K562 (cell line): ENCODE measurements around the gene TBC1D5. TPM values are rescaled to one million over a fixed set of nuclear protein-coding genes. Genes with fewer than 3 reads are reported as not detected.

Source experiments
- ATAC-seq: fragments of 200-7000 bp; cut with Tn5 transposase; 3 replicates; pipeline ENCODE4 v1.9.1; 2020; ENCODE audit warnings: moderate library complexity
- BruUV-seq: library from RNA; stranded (reverse); fragments of 400-500 nt; replicated peaks from 2 replicates; lab custom pipeline; 2021; lab: Mats Ljungman, UMichigan
- CTCF ChIA-PET: fragments of 300-600 bp; formaldehyde crosslinking; extraction: SDS; loops from one replicate; lab custom pipeline; 2021; ENCODE audit warnings: low intra/inter-chr PET ratio; lab: Yijun Ruan, JAX
- POLR2A ChIA-PET: fragments of 300-600, 350-650 bp; sonication (Branson Sonifier 250); formaldehyde crosslinking; extraction: SDS; loops from one replicate; lab custom pipeline; 2021; ENCODE audit warnings: antibody characterized with exemption, inconsistent platforms; lab: Yijun Ruan, JAX
- DNase-seq, 4 experiments: peaks; one replicate each; pipeline versions ENCODE4 v3.0.0 to v3.0.0-alpha.2; 2011 to 2018; ENCODE audit warnings: low spot score in 3 of 4, mixed read lengths in 3 of 4; ENCODE audit errors: extremely low read depth in 1 of 4
- FAIRE-seq: peaks from 2 replicates; lab custom pipeline; 2011; peaks lifted over from hg19 to GRCh38; lab: Jason Lieb, UNC
- H2AFZ ChIP-seq: 2 replicates; pipeline ENCODE4 v1.6.0; 2011; ENCODE audit warnings: low read depth, low read length, control low read depth, inconsistent platforms
- H3K27ac ChIP-seq: fragments of 200-600 bp; 3 replicates; pipeline ENCODE4 v1.8.0; 2011; ENCODE audit warnings: low read depth, mild to moderate bottlenecking, control low read depth, inconsistent platforms, low read length, moderate library complexity, mixed read lengths; ENCODE audit errors: extremely low read depth
- H3K27me3 ChIP-seq, 2 experiments: fragments of 300-600 bp in 1 of 2; 2 replicates in 1 of 2; 3 replicates in 1 of 2; pipeline versions ENCODE4 v1.6.0 to v1.8.0; 2011; ENCODE audit warnings: inconsistent platforms in 2 of 2, low read length in 2 of 2, mild to moderate bottlenecking in 1 of 2, mixed read lengths in 1 of 2, moderate library complexity in 1 of 2; ENCODE audit not compliant: control insufficient read depth in 2 of 2, insufficient read depth in 2 of 2
- H3K36me3 ChIP-seq: fragments of 300-600 bp; 3 replicates; pipeline ENCODE4 v1.8.0; 2011; ENCODE audit warnings: mild to moderate bottlenecking, low read length, inconsistent platforms; ENCODE audit not compliant: control insufficient read depth, insufficient read depth
- H3K4me1 ChIP-seq, 2 experiments: fragments of 200-600 bp in 1 of 2; replicated peaks in 1 of 2; 2 replicates in 1 of 2; 3 replicates in 1 of 2; pipeline versions ENCODE4 v1.5.1 to v1.8.0; 2011; ENCODE audit warnings: inconsistent platforms in 2 of 2, low read length in 2 of 2, mild to moderate bottlenecking in 1 of 2, mixed read lengths in 1 of 2, moderate library complexity in 1 of 2; ENCODE audit not compliant: control insufficient read depth in 2 of 2, insufficient read depth in 2 of 2
- H3K4me2 ChIP-seq: 2 replicates; pipeline ENCODE4 v1.6.1; 2011; ENCODE audit warnings: low read length, control low read depth, inconsistent platforms, mixed read lengths; ENCODE audit not compliant: insufficient read depth
- H3K4me3 ChIP-seq: fragments of 200-600 bp; sonication (generic), shearing (Covaris generic); 2 replicates; pipeline ENCODE4 v1.5.1; 2016; ENCODE audit warnings: control low read depth, inconsistent platforms
- H3K79me2 ChIP-seq: fragments of 200-600 bp; 3 replicates; pipeline ENCODE4 v1.8.0; 2011; ENCODE audit warnings: low read length, inconsistent platforms; ENCODE audit not compliant: control insufficient read depth, insufficient read depth
- H3K9ac ChIP-seq, 2 experiments: 2 replicates each; pipeline versions ENCODE4 v1.6.0 to v1.6.1; 2011; ENCODE audit warnings: low read depth in 2 of 2, low read length in 2 of 2, control low read depth in 1 of 2, inconsistent platforms in 1 of 2, mild to moderate bottlenecking in 1 of 2, mixed read lengths in 1 of 2; ENCODE audit not compliant: insufficient read depth in 1 of 2
- H3K9me1 ChIP-seq: one replicate; pipeline ENCODE4 v1.6.0; 2011; ENCODE audit warnings: inconsistent platforms, mild to moderate bottlenecking, low read length, moderate library complexity; ENCODE audit not compliant: control insufficient read depth, insufficient read depth
- H3K9me3 ChIP-seq: replicated peaks from 2 replicates; pipeline ENCODE4 v1.5.1; 2011; ENCODE audit warnings: low read depth, low read length, inconsistent platforms; ENCODE audit not compliant: control insufficient read depth, insufficient read depth
- H4K20me1 ChIP-seq: replicated peaks from 2 replicates; pipeline ENCODE4 v1.6.1; 2011; ENCODE audit warnings: low read length, inconsistent platforms, mixed read lengths; ENCODE audit not compliant: control insufficient read depth, insufficient read depth
- C11orf30 ChIP-seq: fragments of 450-650 bp; IDR thresholded peaks from 2 replicates; pipeline ENCODE4 v1.6.1; 2016; ENCODE audit warnings: low read depth, mild to moderate bottlenecking
- ETS2 ChIP-seq: IDR thresholded peaks from 2 replicates; pipeline ENCODE4 v1.6.1; 2016; ENCODE audit warnings: borderline replicate concordance, missing genetic modification characterization, mild to moderate bottlenecking, moderate library complexity, missing compliant biosample characterization; ENCODE audit not compliant: poor library complexity, severe bottlenecking
- MAFG ChIP-seq: fragments of 450-650 bp; conservative IDR thresholded peaks from 2 replicates; pipeline ENCODE4 v1.6.1; 2016; ENCODE audit warnings: missing genetic modification characterization, missing compliant biosample characterization
- NFE2 ChIP-seq: IDR thresholded peaks from 2 replicates; pipeline ENCODE4 v1.6.1; 2014; ENCODE audit warnings: antibody characterized with exemption, low read depth
- ZNF12 ChIP-seq: sonication (generic); formaldehyde crosslinking; IDR thresholded peaks from 2 replicates; pipeline ENCODE4 v1.4.0; 2020; ENCODE audit warnings: mild to moderate bottlenecking, missing genetic modification reagents
- ZNF282 ChIP-seq: sonication (generic); formaldehyde crosslinking; IDR thresholded peaks from 2 replicates; pipeline ENCODE4 v1.8.1; 2023; ENCODE audit warnings: missing genetic modification reagents
- WGBS: fragments of 100-300 bp; shearing (Covaris generic); methylation state at CpG from one replicate; pipeline ENCODE4 v1.1.6; 2016; ENCODE audit warnings: low coverage, mixed read lengths; ENCODE audit not compliant: insufficient coverage; ENCODE audit errors: missing lambda C conversion rate; 5-methylcytosine and 5-hydroxymethylcytosine counted together
- in situ Hi-C: fragments of 300-500 bp; cut with MboI; formaldehyde crosslinking; loops from 4 replicates; pipeline ENCODE4 v1.15.0; 2018; ENCODE audit warnings: inconsistent platforms, mixed read lengths
- intact Hi-C: fragments of 100-400 bp; cut with micrococcal nuclease; formaldehyde crosslinking; loops from 2 replicates; pipeline ENCODE4 v1.14.2; 2022
- polyA plus RNA-seq, 8 experiments: library from polyadenylated mRNA; depleted of rRNA in 4 of 8; stranded (reverse) in 5 of 8; unstranded in 3 of 8; fragments of >200 nt; fragmentation: Nextera tagmentation in 2 of 8; fragmentation: Illumina TruSeq in 1 of 8; extraction: Ambion mirVana in 2 of 8; extraction: Trizol in 1 of 8; gene quantifications; 2 replicates each; pipeline versions ENCODE4 v1.2.1 to v1.2.3, GENCODE V29; 2011 to 2014; ENCODE audit warnings: inconsistent platforms in 1 of 8, missing spikeins in 1 of 8
- total RNA-seq, 7 experiments: library from RNA; depleted of rRNA in 6 of 7; stranded (reverse); fragments of >200 nt in 6 of 7; fragmentation: Illumina TruSeq in 2 of 7; extraction: Trizol in 2 of 7; gene quantifications; 2 replicates each; pipeline versions ENCODE4 v1.2.1 to v1.2.3, GENCODE V29; 2011 to 2021; ENCODE audit warnings: low replicate concordance in 1 of 7

The TBC1D5 gene
- total and polyA plus RNA-seq, 9 of the 15 experiments (the other 6 are each of a cell fraction or from before 2014, with no cell fraction given), result 2.9 to 38.1 (median 25.6) TPM

DNA sequence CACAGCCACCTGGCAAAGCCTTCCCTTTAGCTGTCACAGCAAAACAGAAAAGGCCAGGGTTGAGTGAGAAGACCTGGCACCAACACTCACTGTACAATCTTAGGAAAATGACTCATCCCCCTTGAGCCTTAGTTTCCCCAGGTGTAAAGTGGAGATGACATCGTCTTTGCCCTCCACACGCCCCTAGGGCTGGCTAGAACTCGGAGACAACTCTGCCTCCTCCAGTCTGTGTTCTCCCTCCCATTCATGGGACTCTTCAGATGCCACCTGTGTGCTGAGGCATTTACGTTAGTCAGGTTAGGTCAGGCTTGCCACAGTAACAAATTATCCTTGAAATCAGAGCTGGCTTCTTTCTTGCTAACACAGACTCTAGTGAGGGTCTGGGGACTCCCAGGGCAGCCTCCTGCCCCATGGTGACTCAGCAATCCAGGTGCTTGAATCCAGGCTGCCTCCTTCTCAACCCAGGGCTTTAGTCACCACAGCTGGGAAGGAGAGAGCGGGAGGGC lies 605.1 kb downstream of the TBC1D5 start:
- in situ Hi-C loops (no loop called here), intact Hi-C loops (loop anchor here (2.0 kb wide), 1 partner anchor 537 kb away; no protein-coding TSS in a partner anchor)
- Histone ChIP-seq H3K36me3 (no peaks in the 10 kb centered on the region), H4K20me1 (no peaks in the 10 kb centered on the region), H3K9me3 (no peaks in the 10 kb centered on the region), H3K9me1 (no peaks in the 10 kb centered on the region), H3K79me2 (no peaks in the 10 kb centered on the region), H3K9ac (no peak overlapping the region), H3K4me1 (no peaks in the 10 kb centered on the region), H2AFZ (no peak overlapping the region), H3K27me3 (peaks cover 35 to 84% of the 10 kb centered on the region in 2 experiments), H3K4me2 (no peak overlapping the region), H3K4me3 (no peak overlapping the region), H3K27ac (no peak overlapping the region)
- no TSS peak for BruUV-seq
- WGBS, result 5% methylated on average over 5 of the region's 5 CpGs
- DNase-seq (peak in 1 of 4 experiments; percentile 23), FAIRE-seq (no peak), ATAC-seq (peak; percentile 13; the same call in 2 of the 3 replicates)
- POLR2A ChIA-PET, result interaction anchor here (0.9 kb wide), 1 partner anchor 14 kb away, joined by 4 read pairs; no protein-coding TSS in a partner anchor
- no peak for TF ChIP-seq ZNF282 (CRISPR knock-in tag)
- TF ChIP-seq ZNF12 (CRISPR knock-in tag), result peak; percentile 96
- TF ChIP-seq C11orf30, result peak; percentile 25; the same call in 1 of the 2 replicates
- TF ChIP-seq ETS2 (tag), result no peak
- TF ChIP-seq NFE2, result peak; percentile 25; the same call in 1 of the 2 replicates
- peak; percentile 44; the same call in 1 of the 2 replicates for TF ChIP-seq MAFG (tag)
- CTCF ChIA-PET, result no interaction called here
